GM23248 (cell line): ENCODE measurements around the gene KRTAP10-3.

ENCODE experiments used
- EZH2 ChIP-seq: fragments of 200-600 bp; sonication (generic); IDR thresholded peaks from 2 replicates; pipeline ENCODE4 v1.6.1; 2018; ENCODE audit warnings: antibody characterized with exemption, mild to moderate bottlenecking; ENCODE audit not compliant: insufficient read depth, poor library complexity, severe bottlenecking
- EZH2phosphoT487 ChIP-seq: fragments of 200-600 bp; sonication (generic); IDR thresholded peaks from 2 replicates; pipeline ENCODE4 v1.6.1; 2018; ENCODE audit warnings: antibody characterized with exemption, moderate library complexity, mild to moderate bottlenecking, low read depth; ENCODE audit not compliant: insufficient read depth

GRCh38 chr21:44582055-44582454, 23.5 kb upstream of the KRTAP10-3 start:
- TF ChIP-seq EZH2phosphoT487 (no peak), EZH2 (no peak)
